SU-DHL-6 (cell line): ENCODE data around the gene CPED1.
"Not testable (repeated sequence)": the region's sequence is repeated elsewhere in the genome, so short reads cannot be mapped to it uniquely, and the experiment has no call there.

ENCODE experiments used
- H2AFZ ChIP-seq: fragments of 200-600 bp; sonication (generic); 2 replicates; pipeline ENCODE4 v1.6.1; 2014; ENCODE audit warnings: low read depth, mild to moderate bottlenecking, moderate library complexity, mixed read lengths, antibody characterized with exemption, low read length; ENCODE audit not compliant: severe bottlenecking
- H3F3A ChIP-seq: fragments of 200-600 bp; shearing (Covaris generic); 2 replicates; pipeline ENCODE4 v1.6.0; 2016; ENCODE audit warnings: antibody characterized with exemption, mild to moderate bottlenecking; ENCODE audit not compliant: insufficient read depth
- H3K27ac ChIP-seq: fragments of 200-600 bp; sonication (generic); 2 replicates; pipeline ENCODE4 v1.5.1; 2016; ENCODE audit warnings: low read depth, mild to moderate bottlenecking, low read length, moderate library complexity, mixed read lengths
- H3K27me3 ChIP-seq: fragments of 200-600 bp; sonication (generic), shearing (Covaris generic); 2 replicates; pipeline ENCODE4 v1.6.0; 2014; ENCODE audit warnings: mild to moderate bottlenecking, low read length
- H3K36me3 ChIP-seq: fragments of 200-600 bp; sonication (generic); 2 replicates; pipeline ENCODE4 v1.6.1; 2014; ENCODE audit warnings: mild to moderate bottlenecking, low read length, mixed read lengths
- H3K4me2 ChIP-seq: fragments of 300-600, 200-600 bp; shearing (Covaris generic), sonication (generic); 2 replicates; pipeline ENCODE4 v1.6.0; 2014; ENCODE audit warnings: low read length, low read depth, mild to moderate bottlenecking; ENCODE audit not compliant: poor library complexity, severe bottlenecking
- H3K4me3 ChIP-seq: fragments of 200-600 bp; sonication (generic); 2 replicates; pipeline ENCODE4 v1.5.1; 2014; ENCODE audit warnings: antibody characterized with exemption, low read length, mild to moderate bottlenecking, mixed read lengths; ENCODE audit not compliant: insufficient read depth, poor library complexity, severe bottlenecking
- H3K79me2 ChIP-seq: fragments of 200-600 bp; sonication (generic); 2 replicates; pipeline ENCODE4 v1.6.1; 2014; ENCODE audit warnings: mild to moderate bottlenecking, low read length, moderate library complexity; ENCODE audit not compliant: insufficient read depth
- H3K9ac ChIP-seq: fragments of 200-600 bp; sonication (generic); 2 replicates; pipeline ENCODE4 v1.7.0; 2014; ENCODE audit warnings: mild to moderate bottlenecking, low read length
- H3K9me2 ChIP-seq: fragments of 200-600 bp; sonication (generic); replicated peaks from 2 replicates; pipeline ENCODE4 v1.6.1; 2014; ENCODE audit warnings: low read length; ENCODE audit not compliant: insufficient read depth
- H3K9me3 ChIP-seq: fragments of 200-600 bp; sonication (generic); 2 replicates; pipeline ENCODE4 v1.6.1; 2014; ENCODE audit warnings: low read length, mixed read lengths; ENCODE audit not compliant: insufficient read depth
- H4K20me1 ChIP-seq: fragments of 200-600 bp; sonication (generic); 2 replicates; pipeline ENCODE4 v1.6.1; 2014; ENCODE audit warnings: low read depth, mild to moderate bottlenecking, antibody characterized with exemption, low read length, moderate library complexity, mixed read lengths
- CTCF ChIP-seq: fragments of 200-600 bp; sonication (generic); IDR thresholded peaks from one replicate; pipeline ENCODE4 v1.5.1; 2017; ENCODE audit warnings: antibody characterized with exemption, mild to moderate bottlenecking, low read length, moderate library complexity; ENCODE audit not compliant: insufficient read depth, poor library complexity, severe bottlenecking
- EZH2phosphoT487 ChIP-seq: fragments of 200-600 bp; sonication (generic), shearing (Covaris generic); conservative IDR thresholded peaks from 2 replicates; pipeline ENCODE4 v1.6.1; 2018; ENCODE audit warnings: mild to moderate bottlenecking, antibody characterized with exemption, low read length, moderate library complexity, mixed read lengths

Gene CPED1

GRCh38 chr7:121071662-121072061, 83.2 kb downstream of the CPED1 start:
- no peaks in the 10 kb centered on the region for H3K27me3 ChIP-seq
- no peak for TF ChIP-seq CTCF
- TF ChIP-seq EZH2phosphoT487: no peak
- no peak overlapping the region for H3K4me3 ChIP-seq
- H3K79me2 ChIP-seq: no peaks in the 10 kb centered on the region
- no peak overlapping the region for H3K9ac ChIP-seq
- no peaks in the 10 kb centered on the region for H3K36me3 ChIP-seq
- H3K4me2 ChIP-seq: no peak overlapping the region
- no peak overlapping the region for H2AFZ ChIP-seq
- H3K9me3 ChIP-seq: no peaks in the 10 kb centered on the region
- H3K27ac ChIP-seq: no peak overlapping the region
- H3K9me2 ChIP-seq: no peaks in the 10 kb centered on the region
- H3F3A ChIP-seq: no peaks in the 10 kb centered on the region
- no peaks in the 10 kb centered on the region for H4K20me1 ChIP-seq

GRCh38 chr7:121072826-121073225, 84.3 kb downstream of the CPED1 start:
- H2AFZ ChIP-seq: no peak overlapping the region
- H3K27me3 ChIP-seq: no peaks in the 10 kb centered on the region
- H3K79me2 ChIP-seq: no peaks in the 10 kb centered on the region
- no peak overlapping the region for H3K9ac ChIP-seq
- TF ChIP-seq EZH2phosphoT487 (no peak), CTCF (no peak)
- H3K4me3 ChIP-seq: no peak overlapping the region
- no peak overlapping the region for H3K27ac ChIP-seq
- no peaks in the 10 kb centered on the region for H3K9me2 ChIP-seq
- H4K20me1 ChIP-seq: no peaks in the 10 kb centered on the region
- H3K4me2 ChIP-seq: no peak overlapping the region
- no peaks in the 10 kb centered on the region for H3K36me3 ChIP-seq
- no peaks in the 10 kb centered on the region for H3F3A ChIP-seq
- H3K9me3 ChIP-seq: no peaks in the 10 kb centered on the region

GRCh38 chr7:121073463-121074099, 85.1 kb downstream of the CPED1 start:
- H3K27ac ChIP-seq: no peak overlapping the region
- H3K9me3 ChIP-seq: no peaks in the 10 kb centered on the region
- no peak overlapping the region for H2AFZ ChIP-seq
- H3F3A ChIP-seq: no peaks in the 10 kb centered on the region
- H3K79me2 ChIP-seq: no peaks in the 10 kb centered on the region
- H3K4me3 ChIP-seq: no peak overlapping the region
- no peaks in the 10 kb centered on the region for H3K9me2 ChIP-seq
- no peak for TF ChIP-seq EZH2phosphoT487
- no peak for TF ChIP-seq CTCF
- H3K27me3 ChIP-seq: no peaks in the 10 kb centered on the region
- no peak overlapping the region for H3K4me2 ChIP-seq
- no peaks in the 10 kb centered on the region for H4K20me1 ChIP-seq
- no peak overlapping the region for H3K9ac ChIP-seq
- no peaks in the 10 kb centered on the region for H3K36me3 ChIP-seq

GRCh38 chr7:121075424-121075841, 86.9 kb downstream of the CPED1 start:
- not testable (repeated sequence) for H3K4me3 ChIP-seq, H3K9me2 ChIP-seq, H3K9me3 ChIP-seq, H4K20me1 ChIP-seq, H3K27me3 ChIP-seq, H3F3A ChIP-seq, H3K36me3 ChIP-seq, H3K27ac ChIP-seq, H3K79me2 ChIP-seq, H3K4me2 ChIP-seq, H3K9ac ChIP-seq, H2AFZ ChIP-seq
